HL-60 (cell line): ENCODE data around the gene PDE8A.

Experiments
- DNase-seq, 2 experiments: peaks; one replicate each; pipeline ENCODE4 v3.0.0-alpha.2; 2010 to 2020; ENCODE audit warnings: low read depth in 1 of 2, low spot score in 1 of 2
- H3K27ac ChIP-seq: fragments of 250-450 bp; sonication (Bioruptor Pico); replicated peaks from 2 replicates; pipeline ENCODE4 v1.5.1; 2020; ENCODE audit warnings: mild to moderate bottlenecking, moderate library complexity
- H3K27me3 ChIP-seq: fragments of 250-450 bp; sonication (Bioruptor Pico); 2 replicates; pipeline ENCODE4 v1.5.1; 2021; ENCODE audit warnings: mild to moderate bottlenecking, moderate library complexity; ENCODE audit not compliant: insufficient read depth, poor library complexity, severe bottlenecking
- H3K4me3 ChIP-seq: replicated peaks from 2 replicates; pipeline ENCODE4 v1.5.1; 2011; ENCODE audit warnings: mild to moderate bottlenecking, control low read depth, low read length; ENCODE audit not compliant: insufficient read depth
- CTCF ChIP-seq: IDR thresholded peaks from one replicate; pipeline ENCODE4 v1.5.1; 2011; ENCODE audit warnings: low read length, control low read depth, inconsistent platforms; ENCODE audit not compliant: insufficient read depth
- GABPA ChIP-seq: IDR thresholded peaks from 2 replicates; pipeline ENCODE4 v1.6.1; 2012; ENCODE audit warnings: low read depth
- POLR2AphosphoS5 ChIP-seq: IDR thresholded peaks from 2 replicates; pipeline ENCODE4 v1.6.1; 2012; ENCODE audit warnings: low read depth
- REST ChIP-seq: IDR thresholded peaks from 2 replicates; pipeline ENCODE4 v1.6.1; 2012; ENCODE audit warnings: low read depth; ENCODE audit not compliant: insufficient replicate concordance
- SPI1 ChIP-seq: IDR thresholded peaks from 2 replicates; pipeline ENCODE4 v1.6.1; 2012; ENCODE audit warnings: low read depth, mild to moderate bottlenecking, borderline replicate concordance

The PDE8A gene

GRCh38 chr15:85003593-85004312 lies 22.1 kb downstream of the PDE8A start:
- TF ChIP-seq CTCF (no peak), SPI1 (peak; percentile 93), REST (no peak), POLR2AphosphoS5 (no peak), GABPA (no peak)
- Histone ChIP-seq H3K4me3 (no peak overlapping the region), H3K27ac (peak overlapping the region; percentile 44), H3K27me3 (no peaks in the 10 kb centered on the region)
- DNase-seq, result peak; percentile 34 to 85

- Histone ChIP-seq H3K27ac (peak overlapping the region; percentile 44), H3K4me3 (no peak overlapping the region), H3K27me3 (no peaks in the 10 kb centered on the region)
- DNase-seq, result peak in 1 of 2 experiments; percentile 18
- TF ChIP-seq POLR2AphosphoS5 (no peak), CTCF (no peak), REST (no peak), GABPA (no peak), SPI1 (peak; percentile 53)
These were observed 22.9 kb downstream of the PDE8A start for GRCh38 chr15:85004550-85004949.

- Histone ChIP-seq H3K27me3 (no peaks in the 10 kb centered on the region), H3K4me3 (no peak overlapping the region), H3K27ac (no peak overlapping the region)
- TF ChIP-seq POLR2AphosphoS5 (no peak), REST (no peak), SPI1 (no peak), CTCF (no peak)
- no peak for DNase-seq
These were observed 23.7 kb downstream of the PDE8A start for GRCh38 chr15:85005319-85005718.
